Glutamatergic neuron (in vitro differentiated cells): ENCODE measurements around the gene SIL1. TPM values are rescaled to one million over a fixed set of nuclear protein-coding genes. Genes with fewer than 3 reads are reported as not detected.
"Not testable (repeated sequence)": the region's sequence is repeated elsewhere in the genome, so short reads cannot be mapped to it uniquely, and the experiment has no call there.

Source experiments
- DNase-seq: peaks from one replicate; pipeline ENCODE4 v3.0.0; 2022
- H3K27ac Mint-ChIP-seq: one replicate; pipeline ENCODE4 v1.8.0; 2020; ENCODE audit warnings: mild to moderate bottlenecking, mixed read lengths, inconsistent platforms; ENCODE audit not compliant: unreplicated experiment
- H3K27me3 Mint-ChIP-seq: one replicate; pipeline ENCODE4 v1.8.0; 2020; ENCODE audit warnings: mild to moderate bottlenecking, moderate library complexity, mixed read lengths, inconsistent platforms; ENCODE audit not compliant: unreplicated experiment
- H3K36me3 Mint-ChIP-seq: one replicate; pipeline ENCODE4 v1.8.0; 2020; ENCODE audit warnings: mild to moderate bottlenecking, mixed read lengths, inconsistent platforms; ENCODE audit not compliant: unreplicated experiment
- H3K4me1 Mint-ChIP-seq: one replicate; pipeline ENCODE4 v1.8.0; 2020; ENCODE audit warnings: mild to moderate bottlenecking, low read depth, mixed read lengths, inconsistent platforms; ENCODE audit not compliant: unreplicated experiment
- H3K4me3 Mint-ChIP-seq: one replicate; pipeline ENCODE4 v1.8.0; 2020; ENCODE audit warnings: mild to moderate bottlenecking, mixed read lengths, inconsistent platforms; ENCODE audit not compliant: unreplicated experiment
- H3K9me3 Mint-ChIP-seq: one replicate; pipeline ENCODE4 v1.8.0; 2020; ENCODE audit warnings: mild to moderate bottlenecking, moderate library complexity, mixed read lengths, inconsistent platforms; ENCODE audit not compliant: unreplicated experiment
- CTCF ChIP-seq: fragments of 200-600 bp; sonication (generic); IDR thresholded peaks from one replicate; pipeline ENCODE4 v1.5.0; 2021; ENCODE audit not compliant: partially characterized antibody, unreplicated experiment
- total RNA-seq: library from RNA; stranded (reverse); fragmentation: NEBNext Ultra II Directional; extraction: Animal tissue kit (Norgen Biotek cat#: 25700); gene quantifications from one replicate; pipeline ENCODE4 v1.2.1, GENCODE V29; 2021; ENCODE audit not compliant: unreplicated experiment

The SIL1 gene
- total RNA-seq, 1 donor from 2014 or later: 15.9 TPM

GRCh38 chr5:139116100-139116655 is 82.0 kb downstream of the SIL1 start:
- H3K27ac Mint-ChIP-seq: peak overlapping the region; percentile 55
- H3K27me3 Mint-ChIP-seq: peaks cover 7% of the 10 kb centered on the region

GRCh38 chr5:139113892-139114291 is 84.3 kb downstream of the SIL1 start:
- no peak overlapping the region for H3K4me3 Mint-ChIP-seq
- H3K4me1 Mint-ChIP-seq: peaks cover 35% of the 10 kb centered on the region
- TF ChIP-seq CTCF: no peak
- peaks cover 5% of the 10 kb centered on the region for H3K36me3 Mint-ChIP-seq
- H3K27ac Mint-ChIP-seq: peak overlapping the region; percentile 84
- no peak for DNase-seq
- peaks cover 7% of the 10 kb centered on the region for H3K27me3 Mint-ChIP-seq
- peaks cover 9% of the 10 kb centered on the region for H3K9me3 Mint-ChIP-seq

More at GRCh38 chr5:139116100-139116655, 82.0 kb downstream of the SIL1 start:
- Mint-ChIP-seq H3K36me3 (peaks cover 3% of the 10 kb centered on the region), H3K9me3 (peaks cover 10% of the 10 kb centered on the region), H3K4me3 (no peak overlapping the region), H3K4me1 (peaks cover 31% of the 10 kb centered on the region)
- no peak for TF ChIP-seq CTCF
- DNase-seq: no peak

GRCh38 chr5:139112362-139112761 is 85.8 kb downstream of the SIL1 start:
- H3K4me3 Mint-ChIP-seq, H3K9me3 Mint-ChIP-seq, H3K36me3 Mint-ChIP-seq, DNase-seq, H3K27me3 Mint-ChIP-seq, H3K27ac Mint-ChIP-seq: not testable (repeated sequence)
- H3K4me1 Mint-ChIP-seq: peaks cover 40% of the 10 kb centered on the region

- Mint-ChIP-seq H3K36me3 (peaks cover 5% of the 10 kb centered on the region), H3K4me1 (peaks cover 46% of the 10 kb centered on the region), H3K9me3 (peaks cover 12% of the 10 kb centered on the region), H3K4me3 (no peak overlapping the region), H3K27me3 (peaks cover 5% of the 10 kb centered on the region), H3K27ac (peak overlapping the region; percentile 12)
- no peak for TF ChIP-seq CTCF
- DNase-seq: no peak
Observed at GRCh38 chr5:139110526-139111168, 87.5 kb downstream of the SIL1 start.

GRCh38 chr5:139108063-139108824 is 89.9 kb downstream of the SIL1 start:
- H3K4me3 Mint-ChIP-seq: no peak overlapping the region
- peaks cover 5% of the 10 kb centered on the region for H3K36me3 Mint-ChIP-seq
- H3K9me3 Mint-ChIP-seq: peaks cover 18% of the 10 kb centered on the region
- peaks cover 61% of the 10 kb centered on the region for H3K4me1 Mint-ChIP-seq
- H3K27ac Mint-ChIP-seq: peak overlapping the region; percentile 94
- no peak for TF ChIP-seq CTCF
- H3K27me3 Mint-ChIP-seq: peaks cover 5% of the 10 kb centered on the region
- DNase-seq: no peak
